GM19025 (cell line): ENCODE results near the gene EXO1.
"Not testable (repeated sequence)": the region's sequence is repeated elsewhere in the genome, so short reads cannot be mapped to it uniquely, and the experiment has no call there.

ENCODE experiments used
- ATAC-seq: cut with Tn5 transposase; IDR thresholded peaks from one replicate; pipeline ENCODE4 v1.9.1; 2021; ENCODE audit warnings: mild to moderate bottlenecking, low read depth, moderate library complexity; ENCODE audit not compliant: unreplicated experiment

EXO1 gene

GRCh38 chr1:241834733-241835377 is 13.1 kb upstream of the EXO1 start:
- ATAC-seq, result no peak

DNA sequence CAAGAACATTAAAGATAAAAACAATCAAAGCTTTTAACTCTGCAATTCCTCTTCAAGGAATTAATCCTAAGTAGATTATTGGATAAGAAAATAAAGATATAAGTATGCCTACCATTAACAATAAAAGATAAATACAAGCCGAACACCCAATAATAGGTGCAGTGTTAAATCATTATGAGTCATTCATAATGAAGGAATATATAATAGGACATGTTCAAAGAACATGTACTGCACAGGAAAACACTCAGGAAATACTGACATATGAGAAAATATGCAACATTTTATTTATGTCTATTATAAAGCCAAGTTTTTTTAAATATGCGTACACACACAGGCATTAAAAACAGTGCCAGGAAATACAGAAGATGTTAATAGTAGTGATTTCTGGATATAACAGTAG is 11.1 kb upstream of the EXO1 start:
- ATAC-seq, result no peak

- no peak for ATAC-seq
Observed at GRCh38 chr1:241837416-241837815, 10.6 kb upstream of the EXO1 start.

- no peak for ATAC-seq
Observed at GRCh38 chr1:241837901-241838300, 10.1 kb upstream of the EXO1 start.

- ATAC-seq, result no peak
Observed at GRCh38 chr1:241838897-241839296, 9.1 kb upstream of the EXO1 start.

DNA sequence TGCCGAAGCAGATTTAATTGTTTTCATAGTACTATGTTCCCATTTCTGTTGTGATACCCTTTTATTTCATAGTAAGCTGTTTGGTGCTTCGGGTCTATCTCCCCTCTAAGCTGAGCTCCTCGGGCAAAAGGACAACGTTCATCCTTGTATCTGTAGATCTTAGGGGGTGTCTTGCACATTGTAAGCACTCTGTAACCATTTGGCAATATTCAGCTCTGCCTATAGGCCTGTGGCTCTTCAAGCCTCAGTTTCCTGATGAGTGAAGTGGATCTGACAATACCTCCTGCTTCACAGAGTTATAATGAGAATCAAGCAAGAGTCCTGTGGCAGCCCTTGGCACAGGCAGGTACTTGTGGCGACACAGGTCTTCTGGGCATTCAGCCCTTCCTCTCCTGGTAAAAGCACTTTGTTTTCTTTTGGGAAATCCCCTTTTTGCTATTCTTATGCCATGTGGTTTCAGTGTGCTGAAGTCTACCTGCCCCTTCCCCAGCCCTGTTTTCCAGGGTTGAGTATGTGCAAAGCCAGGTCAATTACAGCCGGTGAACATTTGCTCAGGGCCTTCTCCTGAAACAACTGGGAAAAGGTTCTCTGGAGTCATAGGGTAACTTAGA is 8.5 kb upstream of the EXO1 start:
- peak; percentile 62 for ATAC-seq

DNA sequence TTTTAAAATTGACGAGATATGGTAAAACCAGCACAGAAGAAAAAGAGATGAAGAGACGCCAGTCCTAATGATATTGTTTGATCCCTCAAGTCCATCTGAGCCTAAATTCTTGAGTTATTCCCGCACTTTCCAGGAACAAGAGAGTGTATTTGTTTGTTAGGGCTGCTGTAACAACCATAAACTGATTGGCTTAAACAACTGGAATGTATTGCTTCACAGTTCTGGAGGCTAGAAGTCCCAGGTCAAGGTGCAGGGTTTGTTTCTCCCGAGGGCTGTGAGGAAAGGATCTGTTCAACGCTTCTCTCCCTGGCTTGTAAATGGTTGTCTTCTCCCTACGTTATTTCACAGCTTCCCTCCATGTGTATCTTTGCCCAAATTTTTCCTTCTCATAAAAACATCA is 7.8 kb upstream of the EXO1 start:
- ATAC-seq, result no peak

DNA sequence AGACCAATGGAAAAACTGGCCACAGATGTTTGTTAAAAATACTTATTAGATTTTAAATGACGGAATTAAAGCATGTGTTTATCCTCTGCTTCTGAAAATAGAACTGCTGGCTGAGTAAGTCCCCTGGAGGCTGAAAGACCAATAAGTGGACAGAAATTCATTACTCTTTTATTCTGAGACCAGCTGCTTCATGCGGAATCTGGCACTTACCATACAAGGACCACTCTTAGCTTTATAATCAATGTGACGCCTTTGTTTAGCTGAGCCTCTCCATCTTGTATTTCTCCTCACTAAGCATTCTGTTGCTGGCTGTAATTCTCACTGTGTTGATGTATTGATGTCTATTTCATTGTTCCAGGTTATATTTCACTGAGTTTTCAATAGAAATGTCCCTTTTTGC is 6.3 kb upstream of the EXO1 start:
- ATAC-seq, result no peak

DNA sequence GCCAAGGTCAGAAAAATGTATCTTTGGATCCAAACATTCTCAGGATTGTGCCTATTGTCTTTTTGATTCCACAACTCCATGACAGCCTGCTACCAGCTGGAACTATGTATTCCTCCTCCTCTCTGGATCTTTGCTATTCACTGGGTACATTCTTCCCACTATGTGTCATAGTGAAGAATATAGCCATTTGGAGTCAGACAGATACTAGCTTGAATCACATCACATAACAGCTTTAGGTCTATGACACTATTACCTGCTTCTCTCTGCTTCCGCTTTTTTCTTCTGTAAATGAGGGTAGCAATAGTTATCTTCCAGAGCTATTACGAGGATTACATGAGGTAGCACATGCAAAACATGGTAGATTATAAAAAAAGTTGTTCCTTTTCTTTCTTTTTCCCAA is 5.4 kb upstream of the EXO1 start:
- no peak for ATAC-seq

DNA sequence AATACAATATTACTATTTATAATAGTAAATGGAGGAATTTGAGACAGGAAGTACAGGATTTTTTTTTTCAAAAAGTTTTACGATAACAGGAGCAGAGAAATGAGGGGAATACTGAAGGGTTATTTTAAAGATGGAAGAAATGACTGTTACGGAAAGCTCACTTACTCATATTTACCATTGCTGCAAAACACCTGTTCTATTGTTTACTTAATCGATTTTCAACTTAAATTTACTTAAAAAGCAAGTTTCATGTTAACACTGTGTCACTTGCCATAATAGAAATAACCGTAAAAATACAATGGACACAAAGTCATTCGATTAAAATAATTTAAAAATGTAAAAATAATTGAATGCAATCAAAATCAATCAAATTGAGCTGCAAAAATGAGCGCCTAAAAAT is 3.4 kb upstream of the EXO1 start:
- ATAC-seq, result no peak

GRCh38 chr1:241846375-241846774 is 1.6 kb upstream of the EXO1 start:
- ATAC-seq, result no peak

- ATAC-seq, result no peak
Observed at GRCh38 chr1:241846862-241847539, 1.0 kb upstream of the EXO1 start.

- no peak for ATAC-seq
Observed at GRCh38 chr1:241847540-241847795, 536 bp upstream of the EXO1 start.

DNA sequence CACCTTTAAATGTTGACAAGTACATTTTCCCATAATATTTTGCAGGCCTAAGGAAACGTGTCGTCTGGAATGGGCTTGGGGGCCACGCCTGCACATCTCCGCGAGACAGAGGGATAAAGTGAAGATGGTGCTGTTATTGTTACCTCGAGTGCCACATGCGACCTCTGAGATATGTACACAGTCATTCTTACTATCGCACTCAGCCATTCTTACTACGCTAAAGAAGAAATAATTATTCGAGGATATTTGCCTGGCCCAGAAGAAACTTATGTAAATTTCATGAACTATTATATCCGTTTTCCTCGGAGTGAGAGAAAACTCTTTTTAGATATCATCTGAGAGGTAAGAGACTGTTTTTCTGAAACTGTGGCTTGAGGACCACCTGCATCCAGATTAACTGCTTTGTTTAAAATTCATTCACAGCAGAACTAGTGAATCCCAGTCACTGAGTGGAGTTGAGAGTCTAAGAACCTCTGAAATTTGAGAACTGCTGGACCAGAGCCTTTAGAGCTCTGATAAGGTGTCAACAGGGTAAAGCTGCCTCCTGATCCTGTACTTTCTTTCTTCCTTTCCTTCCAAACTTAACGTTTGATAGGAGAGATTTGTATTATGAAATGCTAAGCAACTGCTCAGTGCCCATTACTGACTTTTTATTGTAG is 811 bp downstream of the EXO1 start:
- no peak for ATAC-seq

DNA sequence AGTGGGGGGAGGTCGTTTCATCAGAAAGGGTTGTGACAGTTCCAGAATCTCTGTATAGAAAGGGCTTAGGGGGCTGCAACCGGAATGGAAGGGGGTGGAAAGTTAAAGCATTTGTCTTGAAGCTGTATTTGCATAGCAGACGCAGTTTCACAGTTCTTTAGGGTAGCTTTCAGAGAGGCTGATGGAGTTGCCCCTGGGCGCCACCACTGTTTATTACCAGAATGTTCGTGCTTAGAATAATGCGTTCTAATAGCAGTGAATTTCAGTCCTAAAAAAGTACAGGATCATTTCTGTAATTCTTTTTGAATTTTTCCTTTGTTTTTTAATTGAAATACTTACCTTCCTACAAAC is 1.3 kb downstream of the EXO1 start:
- ATAC-seq, result no peak

DNA sequence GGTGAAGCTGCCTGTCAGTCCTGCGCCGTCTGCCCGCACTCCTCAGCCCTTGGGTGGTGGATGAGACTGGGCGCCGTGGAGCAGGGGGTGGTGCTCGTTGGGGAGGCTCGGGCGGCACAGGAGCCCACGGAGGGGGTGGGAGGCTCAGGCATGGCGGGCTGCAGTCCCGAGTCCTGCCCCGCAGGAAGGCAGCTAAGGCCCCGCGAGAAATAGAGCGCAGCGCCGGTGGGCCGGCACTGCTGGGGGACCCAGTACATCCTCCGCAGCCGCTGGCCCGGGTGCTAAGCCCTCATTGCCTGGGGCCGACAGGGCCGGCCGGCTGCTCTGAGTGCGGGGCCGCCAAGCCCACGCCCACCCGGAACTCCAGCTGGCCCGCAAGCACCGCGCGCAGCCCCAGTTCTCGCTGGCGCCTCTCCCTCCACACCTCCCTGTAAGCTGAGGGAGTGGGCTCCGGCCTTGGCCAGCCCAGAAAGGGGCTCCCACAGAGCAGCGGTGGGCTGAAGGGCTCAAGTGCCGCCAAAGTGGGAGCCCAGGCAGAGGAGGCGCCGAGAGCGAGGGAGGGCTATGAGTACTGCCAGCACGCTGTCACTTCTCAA is 7.6 kb downstream of the EXO1 start:
- ATAC-seq, result not testable (repeated sequence)

DNA sequence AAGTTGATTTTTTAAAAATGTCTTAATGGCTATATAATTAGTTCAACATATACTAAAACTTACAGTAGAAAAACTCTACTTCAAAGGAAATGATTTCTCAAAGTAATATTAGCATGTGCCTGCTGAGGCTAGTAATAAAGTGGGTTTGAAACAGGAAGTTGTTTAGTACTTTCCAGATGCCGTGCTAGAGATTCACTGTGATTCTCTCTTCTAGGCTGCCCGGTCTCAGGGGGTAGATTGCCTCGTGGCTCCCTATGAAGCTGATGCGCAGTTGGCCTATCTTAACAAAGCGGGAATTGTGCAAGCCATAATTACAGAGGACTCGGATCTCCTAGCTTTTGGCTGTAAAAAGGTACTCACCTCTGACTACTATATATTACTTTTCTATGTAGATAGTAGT is 9.1 kb downstream of the EXO1 start:
- no peak for ATAC-seq

GRCh38 chr1:241860922-241861321 is 12.9 kb downstream of the EXO1 start:
- ATAC-seq, result no peak

DNA sequence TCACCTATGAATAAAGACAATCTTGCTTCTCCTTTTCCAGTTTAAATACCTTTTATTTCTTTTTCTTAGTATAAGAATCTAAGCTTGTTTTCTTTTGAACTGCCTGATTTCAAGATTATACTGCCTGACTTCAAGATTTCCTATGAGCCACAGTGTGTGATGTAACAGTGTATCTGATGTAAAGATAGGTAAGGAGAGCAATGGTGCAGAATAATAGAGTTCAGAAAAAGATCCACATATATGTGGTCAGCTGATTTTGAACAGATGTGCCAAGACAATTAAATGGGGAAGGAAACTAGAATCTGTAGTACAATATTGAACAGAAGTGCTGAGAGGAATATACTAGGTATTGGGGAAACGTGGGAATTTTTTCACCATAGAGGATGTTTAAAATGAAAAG is 21.0 kb downstream of the EXO1 start:
- no peak for ATAC-seq

DNA sequence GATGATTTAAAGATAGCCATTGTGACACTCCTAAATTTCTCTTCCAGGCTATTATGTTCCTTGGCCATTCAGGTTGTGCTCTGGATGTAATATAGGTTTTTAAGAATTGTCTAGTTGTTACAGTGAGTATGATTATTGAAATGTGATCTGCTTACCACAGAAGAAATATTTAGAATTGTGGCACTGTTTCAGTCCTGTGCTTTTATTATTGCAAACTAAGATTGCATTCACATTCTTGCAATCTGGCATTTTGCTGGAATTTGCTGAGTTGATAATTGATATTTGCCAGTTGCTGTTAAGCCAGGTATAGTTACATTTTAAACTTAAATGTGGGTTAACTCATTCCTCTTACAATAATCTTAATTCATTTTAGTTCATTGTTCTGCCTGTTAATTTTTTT is 22.3 kb downstream of the EXO1 start:
- no peak for ATAC-seq

GRCh38 chr1:241870746-241871430 is 22.9 kb downstream of the EXO1 start:
- no peak for ATAC-seq
